ENCODE data around the gene PDLIM5. TPM values are rescaled to one million over a fixed set of nuclear protein-coding genes. Genes with fewer than 3 reads are reported as not detected.

PDLIM5 gene
- total RNA-seq, 2 experiments from 2014 or later, result 6.3 to 12.6 TPM

- Histone ChIP-seq H3K9me2 (ENCODE audit: insufficient read depth, low read length) (no peaks in the 10 kb centered on the region), H3K4me2 (ENCODE audit: low read length) (no peak overlapping the region), H2AFZ (ENCODE audit: low read length) (no peak overlapping the region), H3K4me3 (ENCODE audit: low read depth, low read length, poor library complexity, severe bottlenecking) (no peak overlapping the region), H4K20me1 (ENCODE audit: insufficient read depth, low read length) (no peaks in the 10 kb centered on the region), H3K27ac (ENCODE audit: low read depth, low read length, poor library complexity, severe bottlenecking) (no peak overlapping the region), H3K4me1 (ENCODE audit: insufficient read depth, low read length, poor library complexity, severe bottlenecking) (no peaks in the 10 kb centered on the region), H3K36me3 (ENCODE audit: insufficient read depth, low read length) (no peaks in the 10 kb centered on the region), H3K79me2 (ENCODE audit: insufficient read depth, low read depth, low read length) (no peaks in the 10 kb centered on the region), H3K9me3 (ENCODE audit: low read length) (no peaks in the 10 kb centered on the region)
- ChIA-PET CTCF (ENCODE audit: unreplicated experiment) (no interaction called here), POLR2A (no interaction called here)
- intact Hi-C loops (cut with micrococcal nuclease; ENCODE audit: unreplicated experiment), result no loop called here
- BruUV-seq (replicated peaks), result no TSS peak
- TF ChIP-seq CTCF (conservative IDR thresholded peaks at IDR 0.05; ENCODE audit: low read length) (no peak), EZH2phosphoT487 (IDR thresholded peaks at IDR 0.05; ENCODE audit: borderline replicate concordance, low read depth, low read length) (no peak)
- DNase-seq (ENCODE audit: low spot score), result no peak
Observed at GRCh38 chr4:94711635-94712034, 259.9 kb downstream of the PDLIM5 start.

- Histone ChIP-seq H3K9me3 (ENCODE audit: low read length) (no peaks in the 10 kb centered on the region), H3K79me2 (ENCODE audit: insufficient read depth, low read depth, low read length) (no peaks in the 10 kb centered on the region), H3K27ac (ENCODE audit: low read depth, low read length, poor library complexity, severe bottlenecking) (no peak overlapping the region), H4K20me1 (ENCODE audit: insufficient read depth, low read length) (no peaks in the 10 kb centered on the region), H2AFZ (ENCODE audit: low read length) (no peak overlapping the region), H3K4me3 (ENCODE audit: low read depth, low read length, poor library complexity, severe bottlenecking) (no peak overlapping the region), H3K4me1 (ENCODE audit: insufficient read depth, low read length, poor library complexity, severe bottlenecking) (no peaks in the 10 kb centered on the region), H3K9me2 (ENCODE audit: insufficient read depth, low read length) (no peaks in the 10 kb centered on the region), H3K4me2 (ENCODE audit: low read length) (no peak overlapping the region), H3K36me3 (ENCODE audit: insufficient read depth, low read length) (no peaks in the 10 kb centered on the region)
- ChIA-PET CTCF (ENCODE audit: unreplicated experiment) (no interaction called here), POLR2A (no interaction called here)
- intact Hi-C loops (cut with micrococcal nuclease; ENCODE audit: unreplicated experiment), result no loop called here
- no TSS peak for BruUV-seq (replicated peaks)
- DNase-seq (ENCODE audit: low spot score), result no peak
- TF ChIP-seq CTCF (conservative IDR thresholded peaks at IDR 0.05; ENCODE audit: low read length), result no peak
- TF ChIP-seq EZH2phosphoT487 (IDR thresholded peaks at IDR 0.05; ENCODE audit: borderline replicate concordance, low read depth, low read length), result no peak
Observed at GRCh38 chr4:94714365-94715160, 262.8 kb downstream of the PDLIM5 start.

- Histone ChIP-seq H3K79me2 (ENCODE audit: insufficient read depth, low read depth, low read length) (no peaks in the 10 kb centered on the region), H3K9me2 (ENCODE audit: insufficient read depth, low read length) (no peaks in the 10 kb centered on the region), H2AFZ (ENCODE audit: low read length) (no peak overlapping the region), H3K4me2 (ENCODE audit: low read length) (no peak overlapping the region), H3K4me3 (ENCODE audit: low read depth, low read length, poor library complexity, severe bottlenecking) (no peak overlapping the region), H3K36me3 (ENCODE audit: insufficient read depth, low read length) (no peaks in the 10 kb centered on the region), H4K20me1 (ENCODE audit: insufficient read depth, low read length) (no peaks in the 10 kb centered on the region), H3K27ac (ENCODE audit: low read depth, low read length, poor library complexity, severe bottlenecking) (no peak overlapping the region), H3K9me3 (ENCODE audit: low read length) (no peaks in the 10 kb centered on the region), H3K4me1 (ENCODE audit: insufficient read depth, low read length, poor library complexity, severe bottlenecking) (no peaks in the 10 kb centered on the region)
- TF ChIP-seq CTCF (conservative IDR thresholded peaks at IDR 0.05; ENCODE audit: low read length) (no peak), EZH2phosphoT487 (IDR thresholded peaks at IDR 0.05; ENCODE audit: borderline replicate concordance, low read depth, low read length) (no peak)
- ChIA-PET POLR2A (no interaction called here), CTCF (ENCODE audit: unreplicated experiment) (no interaction called here)
- DNase-seq (ENCODE audit: low spot score), result no peak
- intact Hi-C loops (cut with micrococcal nuclease; ENCODE audit: unreplicated experiment), result no loop called here
- no TSS peak for BruUV-seq (replicated peaks)
Observed at GRCh38 chr4:94715726-94716125, 264.0 kb downstream of the PDLIM5 start.
